Testis (tissue), 2 donors: Measurements from ENCODE around the gene TP53BP2.

ENCODE experiments used
- CTCF ChIP-seq, 3 experiments: fragments of 450-650 bp in 2 of 3; fragments of 200-600 bp in 1 of 3; sonication (generic) in 1 of 3; IDR thresholded peaks; one replicate each; pipeline ENCODE4 v1.5.1; 2016 to 2019; ENCODE audit warnings: antibody characterized with exemption in 3 of 3, mild to moderate bottlenecking in 2 of 3, moderate library complexity in 1 of 3
- POLR2A ChIP-seq: fragments of 450-650 bp; IDR thresholded peaks from one replicate; pipeline ENCODE4 v1.6.1; 2017; ENCODE audit warnings: antibody characterized with exemption, mild to moderate bottlenecking, moderate library complexity

GRCh38 chr1:223756806-223757700 lies 88.7 kb downstream of the TP53BP2 start:
- TF ChIP-seq CTCF (IDR thresholded peaks at IDR 0.05): no peak
- no peak for TF ChIP-seq POLR2A
